ENCODE measurements around the gene MVK.

Gene MVK

GRCh38 chr12:109567296-109567695, 6.3 kb upstream of the MVK start:
- no peak for DNase-seq

DNA sequence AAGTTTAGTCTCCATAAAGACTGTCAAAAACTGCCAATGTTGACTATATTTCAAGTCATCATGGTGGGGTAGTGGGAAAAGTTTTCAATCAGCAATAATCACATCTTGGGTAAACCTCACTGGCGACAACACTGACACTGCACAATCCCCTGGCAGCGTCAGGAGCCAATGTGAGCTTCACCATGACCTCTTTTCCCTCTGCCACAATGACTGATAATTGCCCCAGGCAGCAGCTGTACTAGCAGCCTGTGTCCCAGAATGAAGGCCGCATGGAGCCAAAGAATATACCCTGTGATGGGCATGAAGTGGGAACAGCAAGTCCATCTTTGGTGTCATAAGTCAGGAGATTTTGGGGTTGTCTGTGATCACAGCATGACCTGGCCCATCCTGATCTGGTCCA, 5.6 kb upstream of the MVK start:
- no peak for DNase-seq

DNA sequence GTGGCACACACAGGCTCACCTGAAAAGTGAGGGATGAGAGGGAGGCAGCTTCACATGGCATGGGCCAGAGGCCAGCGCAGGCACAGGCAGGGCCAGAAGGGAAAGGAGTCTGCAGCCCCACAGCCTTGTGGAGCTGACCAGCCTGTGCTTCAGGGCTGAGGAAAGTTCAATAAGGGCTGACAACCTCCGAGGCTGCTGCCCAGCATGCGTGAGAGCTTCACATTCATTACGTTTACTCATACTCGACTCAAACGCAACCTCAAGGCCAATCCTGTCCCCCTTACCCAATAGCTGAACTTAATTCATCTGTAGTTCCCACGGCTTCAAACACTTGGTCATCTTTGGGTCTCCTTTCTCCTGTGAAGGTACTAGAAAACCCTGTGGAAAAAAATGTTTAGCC, 5.1 kb upstream of the MVK start:
- DNase-seq: no peak

DNA sequence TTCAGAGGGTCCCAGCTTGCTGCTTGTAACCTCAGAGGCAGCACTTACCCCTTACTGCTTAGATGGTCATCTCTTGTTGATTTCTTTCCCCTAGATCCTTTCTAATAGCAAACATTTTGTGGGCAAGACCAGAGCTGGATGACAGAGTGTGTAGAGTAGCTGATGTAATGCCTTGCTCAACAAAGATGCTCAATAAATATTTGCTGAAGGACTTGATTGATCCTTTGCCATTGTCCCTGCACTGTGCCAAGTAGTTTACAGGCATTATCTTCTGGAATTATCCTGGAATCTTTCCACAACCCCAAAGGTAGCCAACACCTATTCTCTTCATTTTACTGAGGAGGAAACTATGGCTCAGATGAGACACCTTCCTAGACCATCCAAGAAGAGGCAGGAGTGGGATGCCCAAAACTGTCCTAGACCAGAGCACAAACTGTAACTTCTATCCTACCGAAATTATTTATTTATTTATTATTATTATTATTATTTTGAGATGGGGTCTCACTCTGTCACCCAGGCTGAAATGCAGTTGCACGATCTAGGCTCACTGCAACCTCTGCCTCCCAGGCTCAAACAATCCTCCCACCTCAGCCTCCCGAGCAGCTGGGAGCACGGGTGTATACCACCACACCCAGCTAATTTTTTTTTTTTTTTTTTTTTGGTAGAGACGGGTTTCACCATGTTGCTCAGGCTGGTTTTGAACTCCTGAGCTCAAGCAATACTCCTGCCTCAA, 1.7 kb upstream of the MVK start:
- no peak for DNase-seq

DNA sequence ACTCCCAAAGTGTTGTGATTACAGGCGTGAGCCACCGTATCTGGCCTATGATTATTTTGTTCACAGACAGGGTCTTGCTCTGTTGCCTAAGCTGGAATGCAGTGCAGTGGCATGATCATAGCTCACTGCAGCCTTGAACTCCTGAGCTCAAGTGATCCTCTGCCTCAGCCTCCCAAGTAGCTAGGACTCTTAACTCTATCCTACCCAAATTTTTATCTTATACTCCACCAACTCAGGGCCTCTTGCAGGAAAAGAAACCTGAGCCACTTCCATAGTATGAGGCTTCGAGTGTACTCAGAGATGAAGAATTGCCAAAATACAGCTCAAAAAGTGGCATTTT, 1.1 kb upstream of the MVK start:
- no peak for DNase-seq

- no peak for DNase-seq
Observed at GRCh38 chr12:109573914-109574244, 285 bp downstream of the MVK start.

DNA sequence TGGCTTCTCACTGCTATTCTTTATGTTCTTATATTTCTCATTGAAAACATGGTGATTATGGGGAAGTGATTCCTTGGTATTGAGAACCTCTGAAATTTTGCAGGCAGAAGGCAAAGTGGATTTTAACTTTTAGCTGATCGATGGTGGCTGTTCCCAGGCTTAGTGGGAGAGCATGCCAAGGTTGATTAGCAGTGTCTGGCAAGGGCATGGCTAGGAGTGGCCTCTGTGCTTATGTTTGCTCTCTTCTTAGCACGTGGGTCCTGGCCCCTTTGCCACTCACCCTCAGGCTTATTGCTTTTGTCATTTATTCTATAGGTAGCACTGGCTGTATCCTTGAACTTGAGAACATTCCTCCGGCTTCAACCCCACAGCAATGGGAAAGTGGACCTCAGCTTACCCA, 2.1 kb downstream of the MVK start:
- no peak for DNase-seq

DNA sequence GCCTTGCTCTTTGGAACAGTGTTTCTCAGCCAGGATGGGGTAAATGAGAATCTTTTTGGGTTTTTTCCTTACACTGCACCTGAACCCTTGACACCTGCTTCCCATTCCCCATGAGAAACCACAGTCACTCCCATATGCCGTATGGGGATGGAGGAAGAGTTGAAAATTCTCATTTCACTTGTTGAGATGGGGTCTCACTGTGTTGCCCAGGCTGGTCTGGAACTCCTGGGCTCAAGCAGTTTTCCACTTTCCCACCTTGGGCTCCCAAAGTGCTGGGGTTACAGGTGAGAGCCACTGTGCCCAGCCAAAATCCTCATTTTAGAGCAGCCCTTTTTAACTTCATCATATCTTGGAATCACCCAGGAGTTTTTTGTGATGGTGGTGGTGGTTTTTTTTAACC, 3.7 kb downstream of the MVK start:
- no peak for DNase-seq

DNA sequence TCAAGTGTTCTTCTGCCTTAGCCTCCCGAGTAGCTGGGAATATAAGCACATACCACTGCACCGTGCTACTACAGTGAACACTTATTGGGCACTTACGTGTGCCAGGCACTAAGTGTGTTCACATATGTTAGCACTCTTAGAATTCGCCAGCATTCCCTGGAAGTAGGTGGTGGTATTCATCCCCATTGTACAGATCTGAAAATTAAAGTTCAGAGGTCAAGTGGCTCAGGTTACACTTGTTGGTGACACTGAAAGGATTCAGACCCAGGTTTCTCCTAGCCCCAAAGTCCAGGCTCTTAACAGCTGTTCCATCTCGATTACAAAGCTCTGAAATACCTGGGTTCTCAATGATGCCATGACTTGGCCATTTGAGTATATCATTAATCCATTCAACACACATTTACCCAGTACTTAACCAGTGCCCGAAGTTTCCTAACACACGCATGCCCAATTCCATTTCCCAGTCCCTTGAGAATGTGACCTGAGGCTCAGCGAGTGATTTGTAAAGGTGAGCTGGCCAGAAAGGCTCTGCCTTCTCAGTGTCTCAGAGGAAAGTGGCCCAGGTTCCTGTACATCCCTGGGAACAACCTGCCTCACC, 4.8 kb downstream of the MVK start:
- no peak for DNase-seq

DNA sequence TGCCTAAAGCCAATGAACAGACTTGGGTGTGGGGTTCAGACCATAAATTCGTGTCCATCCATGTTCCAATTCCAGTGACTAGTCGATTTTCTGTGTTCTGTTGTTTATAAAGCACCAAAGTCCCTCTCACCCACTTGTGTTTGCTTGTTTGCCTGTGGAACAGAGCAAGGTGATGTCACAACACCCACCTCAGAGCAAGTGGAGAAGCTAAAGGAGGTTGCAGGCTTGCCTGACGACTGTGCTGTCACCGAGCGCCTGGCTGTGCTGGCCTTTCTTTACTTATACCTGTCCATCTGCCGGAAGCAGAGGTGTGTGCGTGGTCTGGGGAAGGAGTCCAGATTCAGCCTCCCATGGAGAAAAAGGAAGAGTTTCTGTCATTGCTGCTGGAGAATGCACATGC, 6.0 kb downstream of the MVK start:
- no peak for DNase-seq

- no peak for DNase-seq
Observed at GRCh38 chr12:109580272-109580671, 6.7 kb downstream of the MVK start.

- DNase-seq: no peak
Observed at GRCh38 chr12:109580684-109581333, 7.2 kb downstream of the MVK start.

DNA sequence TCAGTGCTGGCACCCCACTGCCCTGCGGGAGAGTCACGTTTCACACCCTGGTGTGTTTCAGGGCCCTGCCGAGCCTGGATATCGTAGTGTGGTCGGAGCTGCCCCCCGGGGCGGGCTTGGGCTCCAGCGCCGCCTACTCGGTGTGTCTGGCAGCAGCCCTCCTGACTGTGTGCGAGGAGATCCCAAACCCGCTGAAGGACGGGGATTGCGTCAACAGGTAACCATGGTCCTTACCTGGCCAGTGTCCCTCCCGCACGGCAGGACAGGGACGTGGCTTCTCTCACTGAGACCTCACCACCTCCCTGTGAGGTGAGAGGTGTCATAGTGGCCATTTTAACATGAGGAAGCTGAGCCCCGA, 7.7 kb downstream of the MVK start:
- no peak for DNase-seq

DNA sequence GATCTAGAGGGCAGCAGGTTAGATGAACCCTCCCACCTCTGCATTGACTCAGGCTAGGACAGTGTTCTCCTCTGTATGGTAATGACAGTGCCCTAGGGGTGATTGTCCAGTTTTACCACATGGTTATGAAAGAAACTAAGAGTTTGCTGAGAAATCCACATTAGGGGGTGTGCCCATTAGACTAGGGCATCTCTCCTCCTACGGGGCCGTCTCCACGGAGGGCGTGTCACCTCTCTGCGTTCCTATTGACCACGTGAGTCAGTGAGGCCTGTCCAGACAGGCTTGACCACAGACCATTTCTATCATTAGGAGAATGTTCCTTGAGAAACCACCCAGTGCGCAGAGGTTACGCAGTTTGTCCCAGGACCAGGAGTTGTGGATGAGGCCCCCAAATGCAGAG, 8.3 kb downstream of the MVK start:
- DNase-seq: no peak

- no peak for DNase-seq
Observed at GRCh38 chr12:109582636-109583035, 9.0 kb downstream of the MVK start.

GRCh38 chr12:109583733-109584132, 10.1 kb downstream of the MVK start:
- no peak for DNase-seq

- DNase-seq: no peak
Observed at GRCh38 chr12:109586385-109587296, 13.0 kb downstream of the MVK start.

- no peak for DNase-seq
Observed at GRCh38 chr12:109587921-109588320, 14.3 kb downstream of the MVK start.

- DNase-seq: no peak
Observed at GRCh38 chr12:109588461-109589239, 15.1 kb downstream of the MVK start.

DNA sequence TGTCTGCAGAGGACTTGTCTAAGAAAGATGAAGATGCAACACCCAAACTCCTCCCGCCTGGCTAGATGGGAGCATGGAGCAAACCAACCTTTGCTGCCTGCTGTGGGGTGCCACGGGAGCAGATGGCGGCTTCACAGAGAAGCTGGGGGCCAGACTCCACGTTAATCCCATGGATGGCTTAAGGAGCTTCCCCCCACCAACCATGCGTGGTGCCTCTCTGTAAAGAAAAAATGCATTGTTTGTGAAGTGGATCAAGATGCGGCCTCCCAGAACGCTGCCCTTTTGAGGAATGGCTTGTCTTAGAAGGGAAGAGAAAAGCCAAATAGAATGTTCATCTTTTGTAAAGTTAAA, 15.6 kb downstream of the MVK start:
- DNase-seq: no peak

- no peak for DNase-seq
Observed at GRCh38 chr12:109589691-109590245, 16.2 kb downstream of the MVK start.

GRCh38 chr12:109590566-109590965, 17.0 kb downstream of the MVK start:
- DNase-seq: no peak

- no peak for DNase-seq
Observed at GRCh38 chr12:109591041-109591440, 17.4 kb downstream of the MVK start.

Measured in CD4-positive, alpha-beta T cell treated with Interleukin-12 subunit alpha and Interleukin-12 subunit beta, for 1 hour (primary cell).